Measurements from ENCODE around the gene NXPE2. TPM values are rescaled to one million over a fixed set of nuclear protein-coding genes. Genes with fewer than 3 reads are reported as not detected.

Gene NXPE2
- total RNA-seq, 1 donor from 2014 or later: 0.11 TPM

GRCh38 chr11:114664641-114665040 lies 13.7 kb upstream of the NXPE2 start:
- FAIRE-seq: no peak
- no peaks in the 10 kb centered on the region for H3K4me1 Mint-ChIP-seq (ENCODE audit: low read depth, unreplicated experiment)

GRCh38 chr11:114666760-114667159 lies 11.6 kb upstream of the NXPE2 start:
- H3K4me3 ChIP-seq (ENCODE audit: insufficient read depth, low read depth, low read length): no peak overlapping the region
- H3K9me3 Mint-ChIP-seq (ENCODE audit: unreplicated experiment): no peaks in the 10 kb centered on the region
- TF ChIP-seq EZH2 (IDR thresholded peaks at IDR 0.05; ENCODE audit: insufficient read depth, low read length): no peak
- TF ChIP-seq CTCF (IDR thresholded peaks at IDR 0.05; ENCODE audit: insufficient read depth, low read depth, low read length): no peak
- no peaks in the 10 kb centered on the region for H3K4me1 ChIP-seq (ENCODE audit: insufficient read depth, low read length)
- H3K9me3 ChIP-seq (ENCODE audit: insufficient read depth, low read depth, low read length): peaks cover 2% of the 10 kb centered on the region
- H4K20me1 ChIP-seq (ENCODE audit: insufficient read depth, low read length): no peaks in the 10 kb centered on the region
- DNase-seq (ENCODE audit: low read depth) (no peak), FAIRE-seq (no peak)
- no peaks in the 10 kb centered on the region for H3K27me3 ChIP-seq (ENCODE audit: insufficient read depth, low read length)
- no peak overlapping the region for H3K4me3 Mint-ChIP-seq (ENCODE audit: unreplicated experiment)
- no peaks in the 10 kb centered on the region for H3K36me3 ChIP-seq (ENCODE audit: insufficient read depth, low read length)
- H3K4me1 Mint-ChIP-seq (ENCODE audit: low read depth, unreplicated experiment): no peaks in the 10 kb centered on the region
- H3K27ac Mint-ChIP-seq (ENCODE audit: unreplicated experiment): no peak overlapping the region
- H2AFZ ChIP-seq (ENCODE audit: low read depth, low read length): no peak overlapping the region
- no peaks in the 10 kb centered on the region for H3K79me2 ChIP-seq (ENCODE audit: insufficient read depth, low read length)
- H3K4me2 ChIP-seq (ENCODE audit: low read length): no peak overlapping the region
- H3K27me3 Mint-ChIP-seq (ENCODE audit: low read depth, unreplicated experiment): no peaks in the 10 kb centered on the region
- no peaks in the 10 kb centered on the region for H3K36me3 Mint-ChIP-seq (ENCODE audit: low read depth, unreplicated experiment)
- no peak overlapping the region for H3K27ac ChIP-seq (ENCODE audit: low read depth, low read length)
- H3K9ac ChIP-seq (ENCODE audit: low read length): no peak overlapping the region

More at GRCh38 chr11:114664641-114665040, 13.7 kb upstream of the NXPE2 start:
- Histone ChIP-seq H3K9ac (ENCODE audit: low read length) (no peak overlapping the region), H3K79me2 (ENCODE audit: insufficient read depth, low read length) (no peaks in the 10 kb centered on the region), H3K9me3 (ENCODE audit: insufficient read depth, low read depth, low read length) (peaks cover 2% of the 10 kb centered on the region), H2AFZ (ENCODE audit: low read depth, low read length) (no peak overlapping the region), H4K20me1 (ENCODE audit: insufficient read depth, low read length) (no peaks in the 10 kb centered on the region), H3K4me1 (ENCODE audit: insufficient read depth, low read length) (no peaks in the 10 kb centered on the region), H3K27ac (ENCODE audit: low read depth, low read length) (no peak overlapping the region), H3K4me3 (ENCODE audit: insufficient read depth, low read depth, low read length) (no peak overlapping the region), H3K4me2 (ENCODE audit: low read length) (no peak overlapping the region), H3K36me3 (ENCODE audit: insufficient read depth, low read length) (no peaks in the 10 kb centered on the region), H3K27me3 (ENCODE audit: insufficient read depth, low read length) (no peaks in the 10 kb centered on the region)
- H3K4me3 Mint-ChIP-seq (ENCODE audit: unreplicated experiment): no peak overlapping the region
- no peaks in the 10 kb centered on the region for H3K36me3 Mint-ChIP-seq (ENCODE audit: low read depth, unreplicated experiment)
- TF ChIP-seq EZH2 (IDR thresholded peaks at IDR 0.05; ENCODE audit: insufficient read depth, low read length) (no peak), CTCF (IDR thresholded peaks at IDR 0.05; ENCODE audit: insufficient read depth, low read depth, low read length) (no peak)
- no peak for DNase-seq (ENCODE audit: low read depth)
- no peaks in the 10 kb centered on the region for H3K9me3 Mint-ChIP-seq (ENCODE audit: unreplicated experiment)
- no peaks in the 10 kb centered on the region for H3K27me3 Mint-ChIP-seq (ENCODE audit: low read depth, unreplicated experiment)
- H3K27ac Mint-ChIP-seq (ENCODE audit: unreplicated experiment): no peak overlapping the region

DNA sequence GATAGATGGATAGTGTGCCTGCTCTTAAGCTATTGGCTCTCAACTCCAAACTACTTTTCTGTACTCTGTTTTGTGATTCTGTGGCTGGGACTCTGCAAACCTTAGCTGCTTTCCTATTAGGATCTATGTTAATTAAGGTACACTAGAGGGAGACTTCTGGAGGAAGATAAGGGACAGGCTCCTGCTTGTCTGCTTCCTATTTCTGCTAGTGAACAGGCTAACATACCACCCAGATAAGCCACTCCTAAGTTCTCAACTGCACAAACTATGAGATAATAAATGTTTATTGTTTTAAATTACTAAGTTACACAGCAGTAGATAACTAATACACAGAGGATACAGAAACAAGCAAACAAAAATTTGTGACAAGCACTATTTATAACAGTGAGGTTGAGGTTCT lies 10.2 kb upstream of the NXPE2 start:
- Histone ChIP-seq H3K27me3 (ENCODE audit: insufficient read depth, low read length) (no peaks in the 10 kb centered on the region), H4K20me1 (ENCODE audit: insufficient read depth, low read length) (no peaks in the 10 kb centered on the region), H3K4me3 (ENCODE audit: insufficient read depth, low read depth, low read length) (no peak overlapping the region), H3K9me3 (ENCODE audit: insufficient read depth, low read depth, low read length) (no peaks in the 10 kb centered on the region), H3K4me2 (ENCODE audit: low read length) (no peak overlapping the region), H3K4me1 (ENCODE audit: insufficient read depth, low read length) (no peaks in the 10 kb centered on the region), H3K9ac (ENCODE audit: low read length) (no peak overlapping the region), H3K79me2 (ENCODE audit: insufficient read depth, low read length) (no peaks in the 10 kb centered on the region), H3K27ac (ENCODE audit: low read depth, low read length) (no peak overlapping the region), H2AFZ (ENCODE audit: low read depth, low read length) (no peak overlapping the region), H3K36me3 (ENCODE audit: insufficient read depth, low read length) (no peaks in the 10 kb centered on the region)
- H3K27ac Mint-ChIP-seq (ENCODE audit: unreplicated experiment): no peak overlapping the region
- no peaks in the 10 kb centered on the region for H3K36me3 Mint-ChIP-seq (ENCODE audit: low read depth, unreplicated experiment)
- no peak for DNase-seq (ENCODE audit: low read depth)
- TF ChIP-seq CTCF (IDR thresholded peaks at IDR 0.05; ENCODE audit: insufficient read depth, low read depth, low read length) (no peak), EZH2 (IDR thresholded peaks at IDR 0.05; ENCODE audit: insufficient read depth, low read length) (no peak)
- no peaks in the 10 kb centered on the region for H3K27me3 Mint-ChIP-seq (ENCODE audit: low read depth, unreplicated experiment)
- H3K4me1 Mint-ChIP-seq (ENCODE audit: low read depth, unreplicated experiment): no peaks in the 10 kb centered on the region
- H3K4me3 Mint-ChIP-seq (ENCODE audit: unreplicated experiment): no peak overlapping the region
- FAIRE-seq: no peak
- H3K9me3 Mint-ChIP-seq (ENCODE audit: unreplicated experiment): peaks cover 3% of the 10 kb centered on the region

All from astrocyte (in vitro differentiated cells and primary cell).